HCT116 (cell line): Measurements from ENCODE around the gene MAP7D1. TPM values are rescaled to one million over a fixed set of nuclear protein-coding genes. Genes with fewer than 3 reads are reported as not detected.
A peak's percentile ranks its signal among the peaks of the same experiment; 100 is the strongest.

Experiments used
- ATAC-seq: fragments of 200-7000 bp; cut with Tn5 transposase; 2 replicates; pipeline ENCODE4 v1.9.1; 2020; ENCODE audit warnings: mild to moderate bottlenecking, moderate library complexity
- BruUV-seq: library from RNA; stranded (reverse); fragments of 400-500 nt; replicated peaks from 2 replicates; lab custom pipeline; 2021; lab: Mats Ljungman, UMichigan
- CTCF ChIA-PET: fragments of 300-600 bp; sonication (Branson Sonifier 250); formaldehyde crosslinking; loops from one replicate; lab custom pipeline; 2021; ENCODE audit warnings: antibody characterized with exemption; lab: Charles Lee
- POLR2A ChIA-PET: fragments of 300-600, 350-600 bp; sonication (Branson Sonifier 250); formaldehyde crosslinking; loops from one replicate; lab custom pipeline; 2021; ENCODE audit warnings: antibody characterized with exemption; lab: Charles Lee
- RAD21 ChIA-PET, 2 experiments: fragments of 300-600 bp; sonication (Branson Sonifier 250); formaldehyde crosslinking; loops; one replicate each; lab custom pipeline; 2023; ENCODE audit warnings: low total read pairs in 2 of 2; ENCODE audit not compliant: uncharacterized antibody in 2 of 2, unreplicated experiment in 2 of 2, low non-redundant PET in 1 of 2; lab: Charles Lee
- DNase-seq: peaks from one replicate; pipeline ENCODE4 v3.0.0-alpha.2; 2010; ENCODE audit warnings: low read depth, low spot score
- H2AFZ ChIP-seq: fragments of 200-600 bp; shearing (Covaris generic), sonication (generic); 2 replicates; pipeline ENCODE4 v1.6.1; 2017; ENCODE audit warnings: low read depth, mixed run types, mixed read lengths, antibody characterized with exemption, low read length; ENCODE audit not compliant: poor library complexity, severe bottlenecking
- H3K27ac ChIP-seq: 2 replicates; pipeline ENCODE4 v1.5.1; 2012; ENCODE audit warnings: low read depth, low read length
- H3K27me3 ChIP-seq: fragments of 200-600 bp; sonication (generic); 2 replicates; pipeline ENCODE4 v1.6.1; 2016; ENCODE audit warnings: mixed run types, low read length, mixed read lengths; ENCODE audit not compliant: insufficient read depth
- H3K36me3 ChIP-seq, 2 experiments: fragments of 200-500 bp in 1 of 2; fragments of 200-600 bp in 1 of 2; sonication (Bioruptor generic) in 1 of 2; sonication (generic) in 1 of 2; 2 replicates each; pipeline versions ENCODE4 v1.5.1 to v1.6.1; 2014 to 2016; ENCODE audit warnings: low read length in 2 of 2, inconsistent platforms in 1 of 2, mixed read lengths in 1 of 2, mixed run types in 1 of 2; ENCODE audit not compliant: insufficient read depth in 2 of 2, control insufficient read depth in 1 of 2
- H3K4me1 ChIP-seq, 2 experiments: fragments of 200-600 bp in 1 of 2; sonication (generic) in 1 of 2; 2 replicates each; pipeline versions ENCODE4 v1.5.1 to v1.6.1; 2012 to 2017; ENCODE audit warnings: low read length in 2 of 2, inconsistent platforms in 1 of 2, mild to moderate bottlenecking in 1 of 2, mixed read lengths in 1 of 2, mixed run types in 1 of 2, moderate library complexity in 1 of 2; ENCODE audit not compliant: insufficient read depth in 2 of 2, control insufficient read depth in 1 of 2
- H3K4me2 ChIP-seq: fragments of 200-600 bp; sonication (generic); 2 replicates; pipeline ENCODE4 v1.6.1; 2017; ENCODE audit warnings: mixed run types, low read length, mixed read lengths
- H3K4me3 ChIP-seq, 2 experiments: fragments of 200-600 bp in 1 of 2; sonication (generic) in 1 of 2; replicated peaks in 1 of 2; 2 replicates each; pipeline ENCODE4 v1.5.1; 2011 to 2016; ENCODE audit warnings: low read length in 2 of 2, control low read depth in 1 of 2, low read depth in 1 of 2, mild to moderate bottlenecking in 1 of 2, mixed read lengths in 1 of 2, mixed run types in 1 of 2
- H3K79me2 ChIP-seq: fragments of 200-600 bp; sonication (generic); 2 replicates; pipeline ENCODE4 v1.6.1; 2017; ENCODE audit warnings: mild to moderate bottlenecking, mixed run types, low read length, moderate library complexity, mixed read lengths; ENCODE audit not compliant: insufficient read depth
- H3K9ac ChIP-seq: fragments of 200-600 bp; sonication (generic); 2 replicates; pipeline ENCODE4 v1.6.1; 2016; ENCODE audit warnings: low read length, mixed read lengths
- H3K9me2 ChIP-seq: fragments of 200-600 bp; sonication (generic), shearing (Covaris generic); 2 replicates; pipeline ENCODE4 v1.6.1; 2017; ENCODE audit warnings: mixed run types, mild to moderate bottlenecking, moderate library complexity; ENCODE audit not compliant: insufficient read depth
- H3K9me3 ChIP-seq, 2 experiments: fragments of 200-500 bp in 1 of 2; fragments of 200-600 bp in 1 of 2; sonication (Bioruptor generic) in 1 of 2; sonication (generic) in 1 of 2; 2 replicates each; pipeline ENCODE4 v1.6.1; 2014 to 2017; ENCODE audit warnings: low read length in 2 of 2, mixed read lengths in 2 of 2, inconsistent platforms in 1 of 2, low read depth in 1 of 2, mild to moderate bottlenecking in 1 of 2, mixed run types in 1 of 2, moderate library complexity in 1 of 2; ENCODE audit not compliant: control insufficient read depth in 1 of 2, insufficient read depth in 1 of 2
- H4K20me1 ChIP-seq: fragments of 200-600 bp; sonication (generic), shearing (Covaris generic); 2 replicates; pipeline ENCODE4 v1.6.1; 2017; ENCODE audit warnings: mixed run types, mild to moderate bottlenecking, moderate library complexity; ENCODE audit not compliant: insufficient read depth
- CBX3 ChIP-seq: IDR thresholded peaks from 2 replicates; pipeline ENCODE4 v1.6.1; 2012; ENCODE audit warnings: low read depth
- EGR1 ChIP-seq: IDR thresholded peaks from 2 replicates; pipeline ENCODE4 v1.6.1; 2012; ENCODE audit warnings: low read depth
- ELF1 ChIP-seq: IDR thresholded peaks from 2 replicates; pipeline ENCODE4 v1.6.1; 2012; ENCODE audit warnings: low read depth, borderline replicate concordance
- JUND ChIP-seq: IDR thresholded peaks from 2 replicates; pipeline ENCODE4 v1.6.1; 2012
- POLR2A ChIP-seq: IDR thresholded peaks from 2 replicates; pipeline ENCODE4 v1.7.0; 2011; ENCODE audit warnings: borderline replicate concordance; ENCODE audit not compliant: insufficient read depth, insufficient read length; ENCODE audit errors: extremely low read depth
- POLR2AphosphoS5 ChIP-seq: IDR thresholded peaks from 2 replicates; pipeline ENCODE4 v1.6.1; 2011; ENCODE audit warnings: mild to moderate bottlenecking, low read depth, low read length, moderate library complexity
- RAD21 ChIP-seq: IDR thresholded peaks from 2 replicates; pipeline ENCODE4 v1.6.1; 2012; ENCODE audit warnings: low read depth, mild to moderate bottlenecking
- SIN3A ChIP-seq: IDR thresholded peaks from 2 replicates; pipeline ENCODE4 v1.6.1; 2012; ENCODE audit warnings: low read depth
- SP1 ChIP-seq: IDR thresholded peaks from 2 replicates; pipeline ENCODE4 v1.6.1; 2012; ENCODE audit warnings: low read depth
- SRF ChIP-seq: IDR thresholded peaks from 2 replicates; pipeline ENCODE4 v1.6.1; 2012; ENCODE audit warnings: low read depth
- YY1 ChIP-seq: IDR thresholded peaks from 2 replicates; pipeline ENCODE4 v1.6.1; 2011; ENCODE audit warnings: low read length, low read depth, moderate library complexity, mild to moderate bottlenecking; ENCODE audit not compliant: insufficient replicate concordance; ENCODE audit errors: extremely low read depth
- ZNF274 ChIP-seq: fragments of 200-500 bp; sonication (Bioruptor generic); IDR thresholded peaks from 2 replicates; pipeline ENCODE4 v1.6.1; 2014; ENCODE audit warnings: mild to moderate bottlenecking, low read depth, low read length, inconsistent platforms
- intact Hi-C: fragments of 100-400 bp; cut with micrococcal nuclease; formaldehyde crosslinking; loops from 2 replicates; pipeline ENCODE4 v1.10.0; 2022
- total RNA-seq: library from RNA; stranded (reverse); gene quantifications from one replicate; pipeline ENCODE4 v1.2.1, GENCODE V29; 2021; ENCODE audit not compliant: unreplicated experiment
- TF ChIP-seq, protein P1 (sequence below): IDR thresholded peaks from 2 replicates; pipeline ENCODE4 v1.6.1; 2012
- TF ChIP-seq, protein P2 (sequence below): IDR thresholded peaks from 2 replicates; pipeline ENCODE4 v1.6.1; 2012
- TF ChIP-seq, protein P3 (sequence below): IDR thresholded peaks from 2 replicates; pipeline ENCODE4 v1.6.1; 2011; ENCODE audit warnings: mild to moderate bottlenecking, low read length, moderate library complexity; ENCODE audit not compliant: insufficient replicate concordance; ENCODE audit errors: extremely low read depth

Gene MAP7D1
- total RNA-seq, 1 experiment from 2014 or later: 71.8 TPM

DNA sequence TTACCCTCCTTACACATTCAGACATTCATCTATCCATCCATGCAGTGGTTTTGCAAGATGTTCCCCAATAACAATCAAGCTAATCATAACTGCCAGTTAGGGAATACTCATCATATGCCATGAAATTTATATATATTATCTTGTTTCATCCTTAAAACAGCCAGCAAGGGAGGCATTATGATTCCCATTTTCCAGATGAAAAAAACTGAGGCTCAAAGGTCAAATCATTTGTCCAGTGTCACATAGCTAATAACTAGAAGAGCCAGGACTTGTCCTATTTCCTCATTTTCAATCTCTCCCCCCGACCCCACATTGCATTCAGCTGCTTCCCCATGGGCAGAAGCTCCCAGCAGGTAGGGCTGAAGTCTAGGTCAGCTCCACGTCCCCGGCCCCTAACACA lies 23.9 kb upstream of the MAP7D1 start:
- DNase-seq: no peak
- TF ChIP-seq CBX3 (no peak), EGR1 (no peak), POLR2A (no peak), SRF (no peak), RAD21 (no peak), SIN3A (no peak), JUND (no peak), POLR2AphosphoS5 (no peak), ZNF274 (no peak), ELF1 (no peak)
- TF ChIP-seq, protein P1, sequence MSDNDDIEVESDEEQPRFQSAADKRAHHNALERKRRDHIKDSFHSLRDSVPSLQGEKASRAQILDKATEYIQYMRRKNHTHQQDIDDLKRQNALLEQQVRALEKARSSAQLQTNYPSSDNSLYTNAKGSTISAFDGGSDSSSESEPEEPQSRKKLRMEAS: no peak
- TF ChIP-seq, protein P2, sequence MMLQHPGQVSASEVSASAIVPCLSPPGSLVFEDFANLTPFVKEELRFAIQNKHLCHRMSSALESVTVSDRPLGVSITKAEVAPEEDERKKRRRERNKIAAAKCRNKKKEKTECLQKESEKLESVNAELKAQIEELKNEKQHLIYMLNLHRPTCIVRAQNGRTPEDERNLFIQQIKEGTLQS: no peak
- ChIA-PET CTCF (no interaction called here), POLR2A (no interaction called here), RAD21 (no interaction called here)
- H4K20me1 ChIP-seq: no peaks in the 10 kb centered on the region
- H3K9me3 ChIP-seq: no peaks in the 10 kb centered on the region
- no peaks in the 10 kb centered on the region for H3K9me2 ChIP-seq
- BruUV-seq: no TSS peak
- H3K4me1 ChIP-seq: peaks cover 0 to 18% of the 10 kb centered on the region in 2 experiments; a peak in 2 of 4 replicates
- H2AFZ ChIP-seq: no peak overlapping the region
- no peak overlapping the region for H3K9ac ChIP-seq
- no peaks in the 10 kb centered on the region for H3K27me3 ChIP-seq
- no peaks in the 10 kb centered on the region for H3K79me2 ChIP-seq
- H3K36me3 ChIP-seq: 0 out of 4 replicates have a peak, but pooled peaks cover 0 to 2% of the 10 kb centered on the region in 2 experiments
- H3K4me2 ChIP-seq: no peak overlapping the region
- H3K4me3 ChIP-seq: no peak overlapping the region
- no peak for ATAC-seq
- H3K27ac ChIP-seq: no peak overlapping the region
- intact Hi-C loops: no loop called here

DNA sequence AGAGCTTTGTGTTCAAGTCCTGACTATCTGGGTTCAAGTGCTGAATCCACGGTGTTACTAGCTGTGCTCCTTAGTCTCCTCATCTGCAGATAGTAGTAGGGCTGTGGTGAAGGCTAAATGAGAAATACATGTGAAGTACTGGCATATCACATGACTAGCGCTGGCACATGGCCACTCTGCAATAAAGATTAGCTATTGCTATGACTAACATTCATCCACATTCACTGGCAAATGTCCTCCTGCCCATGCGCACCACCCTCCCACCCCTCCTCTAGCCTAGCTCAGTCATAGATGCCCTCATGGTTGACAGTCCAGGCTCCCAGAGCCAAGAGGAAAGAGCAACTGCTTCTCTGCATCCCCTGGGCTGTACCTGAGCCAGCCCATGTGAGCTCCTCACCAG lies 22.5 kb upstream of the MAP7D1 start:
- Histone ChIP-seq H3K4me3 (no peak overlapping the region), H4K20me1 (no peaks in the 10 kb centered on the region), H3K36me3 (peaks cover 2 to 13% of the 10 kb centered on the region in 2 experiments; a peak in 1 of 4 replicates), H3K27ac (no peak overlapping the region), H2AFZ (no peak overlapping the region), H3K27me3 (no peaks in the 10 kb centered on the region), H3K4me2 (peak overlapping the region; percentile 5; the same call in 1 of the 2 replicates), H3K9me3 (no peaks in the 10 kb centered on the region), H3K9me2 (no peaks in the 10 kb centered on the region), H3K4me1 (peaks cover 0 to 18% of the 10 kb centered on the region in 2 experiments; a peak in 2 of 4 replicates), H3K9ac (no peak overlapping the region), H3K79me2 (no peaks in the 10 kb centered on the region)
- ChIA-PET POLR2A (interaction anchor here (0.7 to 2.3 kb wide), 2 partner anchors 16 to 173 kb away, joined by 3 to 11 read pairs; partner anchors contain the start of genes SH3D21 and TRAPPC3), RAD21 (no interaction called here), CTCF (interaction anchor here (0.7 to 4.3 kb wide), 6 partner anchors 16 to 167 kb away, joined by 3 to 31 read pairs (median 5); partner anchors contain the start of gene TRAPPC3)
- intact Hi-C loops: no loop called here
- peak; percentile 10; the same call in 1 of the 2 replicates for ATAC-seq
- BruUV-seq: no TSS peak
- no peak for DNase-seq
- no peak for TF ChIP-seq EGR1
- TF ChIP-seq POLR2A: no peak
- TF ChIP-seq, protein P2: no peak
- no peak for TF ChIP-seq SP1
- TF ChIP-seq YY1: no peak
- TF ChIP-seq ELF1: no peak
- no peak for TF ChIP-seq SIN3A
- no peak for TF ChIP-seq ZNF274
- TF ChIP-seq POLR2AphosphoS5: no peak
- TF ChIP-seq, protein P1: no peak
- TF ChIP-seq, protein P3, sequence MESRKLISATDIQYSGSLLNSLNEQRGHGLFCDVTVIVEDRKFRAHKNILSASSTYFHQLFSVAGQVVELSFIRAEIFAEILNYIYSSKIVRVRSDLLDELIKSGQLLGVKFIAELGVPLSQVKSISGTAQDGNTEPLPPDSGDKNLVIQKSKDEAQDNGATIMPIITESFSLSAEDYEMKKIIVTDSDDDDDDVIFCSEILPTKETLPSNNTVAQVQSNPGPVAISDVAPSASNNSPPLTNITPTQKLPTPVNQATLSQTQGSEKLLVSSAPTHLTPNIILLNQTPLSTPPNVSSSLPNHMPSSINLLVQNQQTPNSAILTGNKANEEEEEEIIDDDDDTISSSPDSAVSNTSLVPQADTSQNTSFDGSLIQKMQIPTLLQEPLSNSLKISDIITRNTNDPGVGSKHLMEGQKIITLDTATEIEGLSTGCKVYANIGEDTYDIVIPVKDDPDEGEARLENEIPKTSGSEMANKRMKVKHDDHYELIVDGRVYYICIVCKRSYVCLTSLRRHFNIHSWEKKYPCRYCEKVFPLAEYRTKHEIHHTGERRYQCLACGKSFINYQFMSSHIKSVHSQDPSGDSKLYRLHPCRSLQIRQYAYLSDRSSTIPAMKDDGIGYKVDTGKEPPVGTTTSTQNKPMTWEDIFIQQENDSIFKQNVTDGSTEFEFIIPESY: no peak
